Right lobe of liver (tissue), 4 donors: ENCODE data around the gene NUCB1.

Experiments
- CTCF ChIP-seq, 4 donors: fragments of 200-600 bp in 3 of 4; fragments of 450-650 bp in 1 of 4; IDR thresholded peaks; one replicate each; pipeline versions ENCODE4 v1.5.1 to v1.8.0; 2016 to 2022; ENCODE audit warnings: antibody characterized with exemption in 4 of 4, mild to moderate bottlenecking in 2 of 4
- POLR2A ChIP-seq: fragments of 450-650 bp; IDR thresholded peaks from one replicate; pipeline ENCODE4 v1.6.1; 2017; ENCODE audit warnings: antibody characterized with exemption, mild to moderate bottlenecking
- donor health status: DM: no; HTN: no; CAD: no.
- donor health status: DM: no; HTN: no; CAD: no.
- donor health status: DM: no; HTN: yes; CAD: no.

GRCh38 chr19:48867746-48868113 lies 32.4 kb upstream of the NUCB1 start:
- TF ChIP-seq CTCF (IDR thresholded peaks at IDR 0.05) (no peak), POLR2A (no peak)
